CD4-positive, alpha-beta T cell treated with Interleukin-15 for 1 hour (primary cell): ENCODE data around the gene GCAT.
"Not testable (repeated sequence)": the region's sequence is repeated elsewhere in the genome, so short reads cannot be mapped to it uniquely, and the experiment has no call there.

ENCODE experiments used
- DNase-seq: peaks from one replicate; pipeline ENCODE4 v3.0.0-alpha.2; 2020

Gene GCAT

DNA sequence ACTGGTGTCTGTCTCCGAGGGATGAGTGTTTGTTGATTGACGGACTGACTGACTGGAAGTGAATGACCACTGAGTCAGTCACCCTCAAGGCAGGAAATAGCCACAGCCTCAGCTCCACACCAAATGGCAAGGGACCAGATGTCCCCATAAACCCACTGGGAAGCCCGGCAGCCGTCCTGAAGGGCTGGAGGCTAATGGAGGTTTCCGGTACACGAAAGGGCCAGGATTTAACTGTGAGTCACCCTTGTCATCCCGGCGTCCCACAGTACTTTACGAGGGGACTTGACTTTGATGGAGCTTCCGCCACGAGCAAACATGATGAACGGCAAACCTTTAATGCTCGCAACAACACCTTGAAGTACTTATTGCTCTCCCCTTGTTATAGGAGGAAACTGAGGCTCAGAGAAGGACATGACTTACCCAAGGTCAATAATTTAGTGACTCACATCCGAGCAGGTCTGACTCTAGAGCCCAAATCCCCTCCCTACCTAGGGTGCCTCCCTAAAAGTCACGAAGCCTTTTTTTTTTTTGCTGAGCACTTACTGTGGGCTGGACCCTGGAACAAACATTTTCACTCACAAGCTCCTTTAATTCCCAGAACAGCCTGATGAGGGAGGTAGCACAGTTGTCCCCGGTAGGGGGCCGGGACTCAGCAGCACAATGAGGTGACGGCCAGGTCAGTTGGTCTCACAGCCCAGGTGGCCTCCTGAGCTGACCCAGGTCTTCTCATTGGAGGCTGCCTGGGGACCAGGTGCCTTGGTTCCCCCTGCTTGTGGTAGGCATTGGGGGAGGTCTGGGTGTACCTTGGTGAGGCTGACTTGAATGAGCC is 25.2 kb upstream of the GCAT start:
- no peak for DNase-seq

DNA sequence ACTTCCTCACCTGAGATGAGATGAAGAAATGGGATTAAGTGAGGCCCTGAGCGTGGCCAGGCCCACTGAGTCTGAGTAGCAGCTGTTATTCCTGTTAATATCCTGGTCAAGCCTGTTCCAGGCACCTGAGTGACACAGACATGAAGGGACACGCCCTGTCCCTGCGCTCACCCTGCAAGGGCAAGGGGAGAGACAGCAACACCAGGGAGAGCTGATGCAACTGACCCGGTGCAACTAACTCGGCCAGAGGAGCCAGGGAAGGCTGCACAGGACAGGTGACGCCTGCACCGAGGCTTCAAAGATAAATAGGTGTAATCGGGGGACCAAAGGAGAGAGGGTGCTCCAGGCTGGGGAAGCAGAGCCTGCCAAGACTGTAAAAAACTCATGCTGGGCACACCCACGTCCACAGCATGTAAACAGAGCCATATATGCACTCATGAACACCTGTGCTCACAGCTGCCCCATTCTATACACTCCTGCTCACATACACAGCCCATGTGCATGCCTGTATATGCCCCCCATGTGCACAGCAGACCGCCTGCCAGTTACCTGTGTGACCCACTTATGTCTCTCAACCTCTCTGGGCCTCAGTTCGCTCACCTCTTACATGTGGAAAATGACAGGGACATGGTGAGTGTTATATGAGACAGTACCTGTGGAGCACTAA is 22.8 kb upstream of the GCAT start:
- DNase-seq: no peak

DNA sequence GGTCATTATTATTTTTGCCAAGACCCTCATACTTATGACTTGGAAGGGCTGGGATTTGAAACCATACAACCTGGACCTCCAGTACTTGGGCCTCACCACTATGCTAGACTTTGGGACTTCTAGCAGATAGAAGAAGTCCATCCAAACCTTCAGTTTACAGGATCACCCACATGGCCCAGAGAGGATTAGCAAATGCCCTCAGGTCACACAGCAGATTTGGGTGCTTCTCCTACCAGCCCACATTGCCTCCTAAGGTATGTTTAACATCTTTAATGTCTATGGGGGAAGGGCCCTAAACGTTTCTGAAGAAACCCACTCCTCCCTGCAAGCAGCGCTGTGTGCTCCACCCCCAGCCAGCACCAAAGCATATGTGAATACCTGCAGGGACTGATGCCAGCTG is 17.5 kb upstream of the GCAT start:
- no peak for DNase-seq

DNA sequence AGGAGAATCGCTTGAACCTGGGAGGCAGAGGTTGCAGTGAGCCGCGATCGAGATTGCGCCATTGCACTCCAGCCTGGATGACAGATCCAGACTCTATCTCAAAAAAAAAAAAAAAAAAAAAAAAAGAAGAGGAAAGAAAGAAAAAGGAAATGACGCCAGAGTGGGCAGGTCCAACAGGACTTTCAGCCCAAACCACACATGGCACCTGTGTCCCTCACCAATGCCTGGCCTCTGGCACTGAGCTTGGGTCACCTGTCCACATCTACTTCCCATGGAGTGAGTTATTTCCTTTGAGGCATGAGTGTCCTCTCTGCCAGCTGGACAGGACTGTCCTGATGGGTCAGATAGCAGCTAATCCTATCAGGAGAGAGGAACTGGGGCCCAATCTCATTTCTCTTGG is 15.2 kb upstream of the GCAT start:
- DNase-seq: no peak

DNA sequence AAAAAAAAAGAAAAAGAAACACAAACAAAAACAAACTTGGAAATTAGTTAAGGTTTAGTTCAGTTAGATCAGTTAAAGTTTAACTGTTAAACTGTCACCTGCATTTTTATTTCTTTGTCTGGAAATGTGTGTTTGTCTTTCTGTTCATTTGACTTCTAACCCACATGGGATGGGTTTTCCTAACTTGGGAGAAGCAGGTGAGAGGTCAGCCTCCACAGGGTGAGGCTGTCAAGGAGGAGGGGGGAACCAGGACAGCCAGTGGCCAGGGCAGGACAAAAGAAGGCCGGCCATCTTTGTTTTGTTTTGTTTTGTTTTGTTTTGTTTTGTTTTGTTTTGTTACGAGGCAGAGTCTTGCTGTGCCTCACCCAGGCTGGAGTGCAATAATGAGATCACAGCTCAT is 13.4 kb upstream of the GCAT start:
- no peak for DNase-seq

DNA sequence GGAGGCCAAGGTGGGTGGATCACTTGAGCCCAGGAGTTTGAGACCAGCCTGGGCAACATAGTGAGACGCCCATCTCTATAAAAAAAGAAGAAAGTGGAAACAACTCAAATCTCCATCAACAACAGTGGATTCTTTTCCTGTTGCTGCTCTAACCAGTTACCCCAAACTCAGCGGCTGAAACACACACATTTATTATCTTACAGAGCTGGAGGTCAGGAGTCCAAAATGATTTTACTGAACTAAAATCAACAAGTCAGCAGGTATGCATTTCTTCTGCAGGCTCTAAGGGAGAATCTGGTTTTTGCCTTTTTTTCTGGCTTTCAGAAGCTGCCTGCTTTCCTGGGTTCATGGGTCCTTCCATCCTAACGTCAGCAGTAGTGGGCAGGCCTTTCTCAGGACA is 11.7 kb upstream of the GCAT start:
- DNase-seq: no peak

DNA sequence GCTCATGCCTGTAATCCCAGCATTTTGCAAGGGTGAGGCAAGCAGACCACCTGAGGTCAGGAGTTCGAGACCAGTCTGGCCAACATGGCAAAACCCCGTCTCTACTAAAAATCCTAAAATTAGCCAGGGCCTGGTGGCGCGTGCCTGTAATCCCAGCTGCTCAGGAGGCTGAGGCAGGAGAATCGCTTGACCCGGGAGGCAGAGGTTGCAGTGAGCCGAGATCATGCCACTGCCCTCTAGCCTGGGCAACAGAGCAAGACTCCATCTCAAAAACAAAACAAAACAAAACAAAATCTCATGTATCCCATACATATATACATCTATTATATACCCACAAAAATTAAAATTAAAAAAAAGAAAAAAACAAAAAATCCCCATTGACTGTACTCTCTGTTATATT is 10.5 kb upstream of the GCAT start:
- not testable (repeated sequence) for DNase-seq

DNA sequence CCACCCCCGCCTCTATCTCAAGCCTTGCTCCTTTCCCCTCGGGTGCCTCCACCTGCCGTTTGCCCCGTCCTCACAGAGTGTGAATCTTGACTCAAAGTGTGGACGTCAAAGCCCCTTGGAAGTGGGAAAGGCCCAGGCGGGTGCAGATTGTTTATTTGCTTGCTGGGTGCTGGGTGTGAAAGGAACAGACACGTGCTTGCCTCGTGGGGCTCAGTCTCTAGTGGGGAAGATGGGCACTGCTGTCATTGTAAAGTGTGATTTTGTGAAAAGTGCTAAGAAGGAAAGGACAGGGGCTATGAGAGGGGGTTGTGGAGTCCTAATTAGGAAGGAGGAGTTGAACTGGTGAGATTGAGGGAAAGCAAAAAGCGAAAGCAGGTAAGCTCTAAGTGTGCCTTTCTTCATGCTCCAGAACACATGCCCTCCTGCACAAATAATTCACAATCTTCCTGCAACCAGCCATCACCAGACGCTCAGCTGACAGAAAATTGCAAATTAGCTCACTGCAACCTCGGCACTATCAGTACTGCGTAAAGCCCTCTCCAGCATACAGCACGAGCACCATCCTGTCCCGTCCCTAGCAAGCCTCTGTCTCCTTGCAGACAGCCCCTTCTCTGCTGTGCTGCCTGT is 9.7 kb upstream of the GCAT start:
- no peak for DNase-seq

DNA sequence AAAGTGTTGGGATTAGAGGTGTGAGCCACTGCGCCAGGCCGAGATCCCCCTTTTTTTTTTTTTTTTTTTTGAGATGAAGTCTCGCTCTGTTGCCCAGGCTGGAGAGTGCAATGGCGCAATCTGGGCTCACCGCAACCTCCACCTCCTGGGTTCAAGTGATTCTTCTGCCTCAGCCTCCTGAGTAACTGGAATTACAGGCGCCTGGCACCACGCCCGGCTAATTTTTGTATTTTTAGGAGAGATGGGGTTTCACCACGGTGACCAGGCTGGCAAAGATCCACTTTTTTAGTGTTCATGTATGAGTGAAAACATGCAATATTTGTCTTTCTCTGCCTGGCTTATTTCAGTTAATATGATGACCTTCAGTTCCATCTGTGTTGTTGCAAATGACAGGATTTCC is 7.8 kb upstream of the GCAT start:
- not testable (repeated sequence) for DNase-seq

DNA sequence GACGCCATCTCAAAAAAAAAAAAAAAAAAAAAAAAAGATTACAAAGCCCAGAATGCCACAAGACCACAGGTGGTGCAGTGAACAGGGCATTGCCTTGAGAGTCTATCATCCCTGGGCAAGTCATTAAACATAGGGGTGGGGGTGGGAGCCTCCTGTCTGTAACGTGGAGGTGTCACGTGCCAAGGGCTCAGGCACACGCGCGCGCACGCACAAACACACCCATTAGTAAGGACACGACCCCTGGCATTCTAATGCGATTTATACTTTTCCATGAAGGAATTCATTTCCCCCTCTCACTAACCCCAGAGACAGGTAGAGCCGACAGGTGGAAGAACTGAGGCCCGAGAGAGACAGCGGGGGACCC is 5.8 kb upstream of the GCAT start:
- no peak for DNase-seq

DNA sequence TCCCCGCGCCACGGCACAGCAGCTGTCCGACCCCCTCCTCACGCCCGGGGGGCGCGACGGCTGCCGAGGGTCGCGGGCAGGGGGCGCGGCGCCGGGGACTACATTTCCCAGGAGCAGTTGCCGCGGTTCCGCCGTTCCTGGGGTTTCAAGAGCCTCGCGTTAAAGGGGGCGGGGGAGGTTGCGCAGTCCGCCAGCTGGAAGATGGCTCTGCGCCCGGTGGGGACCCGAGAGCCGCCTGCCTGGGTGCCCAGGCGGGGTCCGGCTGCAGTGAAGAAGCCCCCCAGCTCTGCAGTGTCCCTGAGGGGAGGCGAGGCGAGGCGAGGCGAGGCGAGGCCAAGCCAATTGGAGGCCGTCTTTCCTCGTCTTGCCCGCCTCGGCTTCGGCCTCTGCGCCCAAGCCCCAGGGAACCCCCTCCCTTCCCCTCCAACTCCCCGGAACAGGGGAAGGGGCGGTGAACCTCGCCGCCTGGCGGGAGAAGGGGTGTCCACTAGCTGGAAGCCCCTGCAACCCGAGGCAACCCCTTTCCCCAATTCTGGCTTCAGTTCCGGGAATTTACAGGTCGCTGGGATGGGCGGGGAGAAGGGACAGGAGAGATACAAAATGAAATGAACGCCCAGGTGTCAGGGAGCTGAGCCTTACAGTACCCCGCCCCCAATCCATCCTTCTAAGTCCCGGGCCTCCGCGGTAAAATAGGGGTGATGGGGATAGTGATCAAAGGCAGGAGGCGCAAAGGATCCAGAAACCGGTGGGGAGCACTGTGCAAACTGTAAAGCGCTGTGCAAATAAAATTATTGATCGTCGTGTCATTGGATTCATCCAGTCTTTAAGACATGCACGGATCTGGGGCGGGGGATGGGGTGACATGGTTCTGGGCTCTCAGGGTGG is 5.2 kb upstream of the GCAT start:
- DNase-seq: no peak

DNA sequence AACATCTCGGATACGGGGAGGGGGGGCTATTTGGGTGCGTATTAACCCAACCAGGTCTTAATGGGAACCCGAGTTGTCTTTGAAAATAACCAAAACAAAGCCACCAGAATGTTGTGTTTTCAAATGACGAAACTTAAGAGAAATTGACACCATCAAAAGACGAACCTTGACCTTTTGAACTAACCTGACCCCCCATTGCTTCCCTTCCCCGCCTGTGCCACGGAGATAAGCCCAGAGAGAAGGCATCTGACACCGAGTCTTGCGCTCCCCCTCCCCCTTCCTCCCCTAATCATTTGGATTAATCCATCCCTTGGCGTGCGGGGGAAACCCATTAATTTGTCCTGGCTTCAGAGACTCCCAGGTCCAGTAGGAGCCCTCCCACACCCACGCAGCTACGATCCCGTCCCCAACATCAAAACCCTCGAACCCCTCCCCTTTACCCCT is 4.5 kb upstream of the GCAT start:
- no peak for DNase-seq

DNA sequence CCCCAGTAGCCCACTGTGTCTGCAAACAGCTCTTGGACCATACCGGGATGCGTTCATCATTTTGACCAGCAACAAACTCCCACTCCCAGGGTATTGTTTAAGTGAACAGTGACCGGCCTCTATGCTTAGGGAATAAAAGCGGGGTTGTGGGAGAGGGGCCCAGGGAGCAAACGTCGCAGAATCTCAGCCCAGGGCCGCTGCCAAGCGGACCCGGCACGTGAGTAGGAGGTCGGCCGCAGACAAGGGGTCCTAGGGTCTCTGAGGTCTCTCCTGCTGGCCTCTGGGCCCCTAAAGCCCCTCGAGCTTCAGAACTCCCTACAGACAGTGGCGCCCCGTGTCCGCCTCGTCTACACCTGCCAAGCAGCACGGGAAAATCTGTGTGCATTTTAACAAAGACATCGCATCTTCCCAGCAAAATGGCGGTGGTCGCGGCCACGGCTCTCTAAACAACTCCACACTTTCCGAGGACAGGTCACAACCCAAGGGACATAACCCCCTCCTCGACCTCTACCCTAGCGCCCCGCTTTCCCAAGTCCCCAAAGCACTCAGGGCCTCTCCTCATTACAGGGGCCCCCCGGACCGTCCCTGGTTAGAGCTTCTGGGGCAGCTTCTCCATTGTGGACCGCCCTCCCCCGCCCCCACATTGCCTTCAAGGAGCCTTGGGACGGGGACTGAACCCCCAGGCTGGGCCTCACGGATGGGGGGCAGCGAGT is 3.9 kb upstream of the GCAT start:
- DNase-seq: no peak

DNA sequence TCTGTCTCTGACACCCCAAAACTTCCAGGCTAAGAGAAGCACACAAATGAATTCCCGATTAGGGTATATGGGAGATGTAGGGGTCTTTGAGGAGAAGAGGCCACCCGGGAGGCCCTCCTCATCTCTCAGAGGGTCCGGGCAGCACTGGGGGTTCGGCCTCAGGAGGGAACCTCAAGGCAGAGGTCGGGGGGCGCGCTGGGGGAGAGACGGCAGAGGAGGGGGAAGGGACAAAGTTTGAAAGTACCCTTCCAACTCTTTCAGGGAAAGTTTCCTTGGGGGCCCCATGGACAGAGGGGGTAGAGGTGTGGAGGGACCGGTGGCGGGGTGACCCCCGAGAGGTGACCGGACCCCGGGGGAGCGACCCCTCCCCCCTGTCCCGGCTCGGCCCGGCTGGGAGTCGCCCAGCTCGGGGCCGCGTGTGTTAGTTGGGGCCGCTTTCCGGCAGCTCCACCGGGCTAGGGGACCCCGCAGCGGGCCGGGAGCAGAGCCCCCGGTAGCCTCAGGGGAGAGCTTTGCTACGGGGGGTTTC is 3.3 kb upstream of the GCAT start:
- DNase-seq: no peak

DNA sequence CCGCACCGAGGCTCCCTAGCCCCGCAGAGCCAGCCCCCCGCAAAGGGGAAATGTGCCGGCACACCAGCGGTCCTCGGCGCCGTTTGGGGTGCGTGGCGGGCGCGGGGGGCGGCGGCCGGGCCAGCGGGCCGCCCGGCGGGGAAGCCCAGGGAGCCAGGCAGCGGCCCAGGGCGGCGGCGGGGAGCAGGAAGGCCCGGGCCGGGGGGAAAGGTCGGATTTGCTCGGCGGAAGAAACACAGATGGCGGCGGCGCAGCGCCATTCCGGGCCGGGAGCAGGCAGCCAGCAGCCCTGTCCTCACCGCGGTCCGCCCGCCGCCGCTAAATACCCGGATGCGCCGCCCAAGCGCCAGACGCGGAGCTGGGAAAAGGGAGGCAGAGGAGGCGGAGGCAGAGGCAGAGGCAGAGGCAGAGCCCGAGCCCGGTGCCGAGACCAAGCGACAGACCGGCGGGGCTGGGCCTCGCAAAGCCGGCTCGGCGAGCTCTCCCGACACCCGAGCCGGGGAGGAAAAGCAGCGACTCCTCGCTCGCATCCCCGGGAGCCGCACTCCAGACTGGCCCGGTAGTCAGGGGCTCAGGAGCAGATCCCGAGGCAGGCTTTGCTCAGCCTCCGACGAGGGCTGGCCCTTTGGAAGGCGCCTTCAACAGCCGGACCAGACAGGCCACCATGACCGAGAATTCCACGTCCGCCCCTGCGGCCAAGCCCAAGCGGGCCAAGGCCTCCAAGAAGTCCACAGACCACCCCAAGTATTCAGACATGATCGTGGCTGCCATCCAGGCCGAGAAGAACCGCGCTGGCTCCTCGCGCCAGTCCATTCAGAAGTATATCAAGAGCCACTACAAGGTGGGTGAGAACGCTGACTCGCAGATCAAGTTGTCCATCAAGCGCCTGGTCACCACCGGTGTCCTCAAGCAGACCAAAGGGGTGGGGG is 2.6 kb upstream of the GCAT start:
- DNase-seq: peak; percentile 72

DNA sequence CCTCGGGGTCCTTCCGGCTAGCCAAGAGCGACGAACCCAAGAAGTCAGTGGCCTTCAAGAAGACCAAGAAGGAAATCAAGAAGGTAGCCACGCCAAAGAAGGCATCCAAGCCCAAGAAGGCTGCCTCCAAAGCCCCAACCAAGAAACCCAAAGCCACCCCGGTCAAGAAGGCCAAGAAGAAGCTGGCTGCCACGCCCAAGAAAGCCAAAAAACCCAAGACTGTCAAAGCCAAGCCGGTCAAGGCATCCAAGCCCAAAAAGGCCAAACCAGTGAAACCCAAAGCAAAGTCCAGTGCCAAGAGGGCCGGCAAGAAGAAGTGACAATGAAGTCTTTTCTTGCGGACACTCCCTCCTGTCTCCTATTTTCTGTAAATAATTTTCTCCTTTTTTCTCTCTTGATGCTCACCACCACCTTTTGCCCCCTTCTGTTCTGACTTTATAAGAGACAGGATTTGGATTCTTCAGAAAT is 1.9 kb upstream of the GCAT start:
- DNase-seq: no peak

DNA sequence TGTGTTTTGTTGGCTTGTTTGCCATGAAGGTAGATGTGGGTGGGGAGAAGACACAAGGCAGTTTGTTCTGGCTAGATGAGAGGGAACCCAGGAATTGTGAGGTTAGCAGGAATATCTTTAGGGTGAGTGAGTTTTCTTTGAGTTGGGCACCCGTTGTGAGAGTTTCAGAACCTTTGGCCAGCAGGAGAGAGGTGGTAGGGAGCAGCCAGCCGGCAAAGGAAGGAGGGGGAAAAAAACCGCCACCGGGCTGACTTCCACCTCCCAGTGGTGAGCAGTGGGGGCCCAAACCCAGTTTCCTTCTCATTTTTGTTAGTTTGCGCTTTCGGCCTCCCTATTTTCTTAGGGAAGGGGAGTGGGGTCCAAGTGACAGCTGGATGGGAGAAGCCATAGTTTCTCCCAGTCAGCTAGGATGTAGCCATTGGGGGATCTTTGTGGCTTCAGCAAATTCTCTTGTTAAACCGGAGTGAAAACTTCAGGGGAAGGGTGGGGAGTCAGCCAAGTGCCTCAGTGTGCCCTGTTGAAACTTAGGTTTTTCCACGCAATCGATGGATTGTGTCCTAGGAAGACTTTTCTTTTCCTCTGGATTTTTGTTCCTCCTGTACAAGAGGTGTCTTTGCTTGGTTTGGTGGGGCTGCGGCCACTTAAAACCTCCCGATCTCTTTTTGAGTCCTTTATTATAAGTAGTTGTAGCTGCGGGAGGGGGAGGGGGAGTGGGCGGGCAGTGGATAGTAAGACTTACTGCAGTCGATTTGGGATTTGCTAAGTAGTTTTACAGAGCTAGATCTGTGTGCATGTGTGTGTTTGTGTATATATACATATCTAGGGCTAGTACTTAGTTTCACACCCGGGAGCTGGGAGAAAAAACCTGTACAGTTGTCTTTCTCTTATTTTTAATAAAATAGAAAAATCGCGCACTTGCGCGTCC is 1.1 kb upstream of the GCAT start:
- DNase-seq: no peak

DNA sequence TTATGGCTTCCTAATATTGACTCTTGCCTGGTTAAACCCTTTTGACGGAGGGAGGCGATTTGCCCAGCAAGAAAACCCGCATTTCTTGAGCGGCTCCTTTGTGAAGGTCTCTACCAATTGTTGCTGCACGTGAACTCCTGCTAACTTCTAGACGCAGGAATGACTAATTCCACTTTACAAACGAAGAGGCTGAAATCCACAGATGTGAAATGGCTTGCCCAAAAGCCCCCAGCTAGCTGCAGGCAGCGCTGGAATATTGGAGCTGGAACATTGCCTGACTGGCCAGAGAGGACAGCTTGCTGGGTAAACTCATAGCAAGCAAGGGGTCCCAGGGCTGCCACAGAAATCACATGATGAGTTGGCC is 542 bp downstream of the GCAT start:
- DNase-seq: no peak

DNA sequence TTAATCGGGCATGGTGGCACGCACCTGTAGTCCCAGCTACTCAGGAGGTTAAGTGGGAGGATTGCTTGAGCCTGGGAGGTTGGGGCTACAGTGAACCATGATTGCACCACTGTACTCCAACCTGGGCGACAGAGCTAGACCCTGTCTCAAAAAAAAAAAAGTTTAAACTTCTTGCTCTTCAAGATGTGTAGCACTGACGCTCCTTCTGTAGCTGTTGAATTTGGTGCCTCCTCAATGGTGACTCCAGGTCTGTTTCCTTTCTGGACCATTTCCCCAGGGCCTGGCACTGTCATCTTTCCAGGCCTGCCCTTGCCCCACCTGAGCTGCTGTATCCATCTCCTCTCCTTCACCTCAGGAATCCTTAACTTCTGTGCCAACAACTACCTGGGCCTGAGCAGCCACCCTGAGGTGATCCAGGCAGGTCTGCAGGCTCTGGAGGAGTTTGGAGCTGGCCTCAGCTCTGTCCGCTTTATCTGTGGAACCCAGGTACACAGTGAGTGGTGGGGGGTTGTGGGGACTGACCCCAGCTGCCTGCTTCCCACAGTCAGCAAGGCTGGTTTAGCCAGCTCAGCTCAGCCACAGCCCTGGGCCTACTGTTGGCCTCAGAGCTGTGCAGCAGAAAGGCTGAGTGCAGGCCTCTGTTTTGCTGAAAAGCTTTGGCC is 2.1 kb downstream of the GCAT start:
- no peak for DNase-seq
